ENCODE measurements around the gene SNAPC2.
"Not testable (repeated sequence)": the region's sequence is repeated elsewhere in the genome, so short reads cannot be mapped to it uniquely, and the experiment has no call there.

Gene SNAPC2

DNA sequence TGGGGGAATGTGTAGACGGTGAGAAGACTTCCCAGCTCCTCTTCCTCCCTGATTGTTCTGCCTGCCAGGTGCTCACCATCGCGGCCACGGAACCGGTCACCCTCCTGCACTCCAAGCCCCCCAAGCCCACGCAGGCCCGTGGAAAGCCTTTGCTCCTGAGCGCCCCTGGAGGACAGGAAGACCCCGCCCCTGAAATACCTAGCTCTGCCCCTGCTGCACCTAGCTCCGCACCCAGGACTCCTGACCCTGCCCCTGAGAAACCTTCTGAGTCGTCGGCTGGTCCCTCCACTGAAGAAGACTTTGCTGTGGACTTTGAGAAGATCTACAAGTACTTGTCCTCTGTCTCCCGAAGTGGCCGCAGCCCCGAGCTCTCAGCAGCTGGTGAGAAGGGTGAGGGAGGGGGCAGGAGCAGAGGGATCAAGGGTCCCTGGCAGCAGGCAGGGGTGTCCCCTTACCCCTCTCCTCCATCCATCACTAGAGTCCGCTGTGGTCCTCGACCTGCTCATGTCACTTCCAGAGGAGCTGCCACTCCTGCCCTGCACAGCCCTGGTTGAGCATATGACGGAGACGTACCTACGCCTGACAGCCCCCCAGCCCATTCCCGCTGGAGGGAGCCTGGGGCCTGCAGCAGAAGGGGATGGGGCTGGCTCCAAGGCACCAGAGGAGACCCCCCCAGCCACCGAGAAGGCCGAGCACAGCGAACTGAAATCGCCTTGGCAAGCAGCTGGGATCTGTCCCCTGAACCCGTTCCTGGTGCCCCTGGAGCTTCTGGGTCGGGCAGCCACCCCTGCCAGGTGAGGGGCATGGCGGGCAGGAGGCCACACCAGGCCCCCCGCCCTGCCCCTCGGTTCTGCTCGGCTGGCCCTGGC is 2.1 kb downstream of the SNAPC2 start:
- Mint-ChIP-seq H3K4me1 (ENCODE audit: low read depth) (peaks cover 31% of the 10 kb centered on the region), H3K4me3 (peak overlapping the region; percentile 21), H3K36me3 (ENCODE audit: low read depth) (no peaks in the 10 kb centered on the region), H3K27me3 (peaks cover 13% of the 10 kb centered on the region), H3K9me3 (no peaks in the 10 kb centered on the region), H3K27ac (no peak overlapping the region)

DNA sequence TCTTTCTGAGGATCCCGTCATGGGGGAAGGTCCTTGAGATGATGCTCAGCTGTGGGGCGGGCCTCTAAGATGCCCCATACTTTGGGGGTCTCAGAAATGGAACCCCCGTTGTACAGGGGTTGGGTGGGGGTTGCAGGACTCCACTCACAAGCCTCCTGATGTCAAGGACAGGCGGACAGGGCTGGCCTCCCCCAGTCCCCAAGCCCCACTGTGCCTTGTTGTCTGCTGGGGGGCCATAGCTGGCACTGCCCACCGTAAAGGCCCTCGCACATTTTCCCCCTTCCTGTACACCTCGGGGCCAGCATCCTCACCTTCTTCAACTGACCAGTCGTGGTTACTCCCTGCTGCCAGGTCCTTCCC is 2.7 kb downstream of the SNAPC2 start:
- no peak overlapping the region for H3K4me3 Mint-ChIP-seq
- peaks cover 30% of the 10 kb centered on the region for H3K4me1 Mint-ChIP-seq (ENCODE audit: low read depth)
- H3K9me3 Mint-ChIP-seq: no peaks in the 10 kb centered on the region
- H3K27ac Mint-ChIP-seq: no peak overlapping the region
- peaks cover 13% of the 10 kb centered on the region for H3K27me3 Mint-ChIP-seq
- H3K36me3 Mint-ChIP-seq (ENCODE audit: low read depth): no peaks in the 10 kb centered on the region

DNA sequence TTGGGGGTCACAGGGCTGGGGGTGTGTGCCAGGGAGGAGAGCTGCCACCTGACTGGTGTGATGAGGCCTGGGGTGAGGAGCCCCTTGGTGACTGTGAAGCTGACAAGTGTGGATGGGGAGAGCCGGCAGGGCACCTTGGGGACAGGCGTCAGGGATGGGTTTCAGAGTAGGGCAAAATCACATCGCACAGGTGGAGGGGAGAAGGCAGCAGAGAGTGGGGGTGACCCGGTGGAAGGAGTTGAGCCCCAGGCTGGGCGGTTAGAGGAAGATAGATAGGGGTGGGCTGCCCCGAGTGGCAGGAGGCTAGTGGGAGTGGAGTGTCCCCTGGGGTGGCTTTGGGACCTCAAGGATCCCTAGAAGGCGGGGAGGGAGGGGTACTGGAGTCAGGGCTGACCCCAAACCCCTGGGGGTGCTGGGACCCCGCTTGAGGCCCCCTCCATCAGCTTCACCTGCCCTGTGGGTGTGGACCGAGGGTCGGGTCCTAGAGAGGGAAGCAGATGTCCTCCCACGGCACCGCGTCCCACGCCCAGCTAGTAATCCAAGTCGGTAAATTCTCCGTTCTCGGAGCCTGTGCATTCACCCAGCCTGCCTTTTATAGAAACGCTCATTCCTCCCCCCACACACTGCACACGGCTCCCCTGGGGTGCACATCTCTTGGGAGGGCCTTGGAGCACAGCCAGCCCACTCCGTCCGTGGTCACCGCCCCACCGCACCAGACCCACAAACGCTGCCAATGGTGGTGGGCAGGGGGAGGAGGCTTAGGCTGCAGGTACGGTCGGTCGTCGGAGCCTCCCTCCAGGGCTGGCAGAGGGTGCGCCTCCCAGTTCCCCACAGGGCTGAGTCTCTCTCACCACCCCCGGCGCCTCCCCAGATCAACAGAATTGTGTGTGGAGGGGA is 3.4 kb downstream of the SNAPC2 start:
- H3K4me3 Mint-ChIP-seq: no peak overlapping the region
- H3K9me3 Mint-ChIP-seq: no peaks in the 10 kb centered on the region
- peaks cover 7% of the 10 kb centered on the region for H3K36me3 Mint-ChIP-seq (ENCODE audit: low read depth)
- peaks cover 6% of the 10 kb centered on the region for H3K27me3 Mint-ChIP-seq
- no peak overlapping the region for H3K27ac Mint-ChIP-seq
- peaks cover 29% of the 10 kb centered on the region for H3K4me1 Mint-ChIP-seq (ENCODE audit: low read depth)

DNA sequence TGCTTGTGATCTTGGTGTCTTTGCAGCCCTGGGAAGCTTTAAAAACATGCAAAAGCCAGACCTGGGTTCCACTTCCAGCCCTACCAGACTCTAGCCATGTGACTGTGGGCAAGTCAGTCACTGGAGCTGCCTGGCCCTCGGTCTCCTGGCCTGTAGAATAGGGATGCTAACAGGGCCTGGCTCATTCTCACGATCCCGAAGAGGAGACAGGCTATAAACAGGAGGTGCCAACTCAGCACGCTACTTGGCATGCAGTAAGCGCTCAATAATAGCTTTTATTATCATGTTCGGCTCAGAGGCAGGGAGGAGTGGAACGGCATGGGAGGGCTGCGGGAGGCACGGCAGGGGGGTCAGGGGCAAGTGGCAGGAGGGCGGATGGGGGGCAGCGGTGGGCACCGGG is 4.1 kb downstream of the SNAPC2 start:
- H3K9me3 Mint-ChIP-seq: no peaks in the 10 kb centered on the region
- peaks cover 36% of the 10 kb centered on the region for H3K4me1 Mint-ChIP-seq (ENCODE audit: low read depth)
- H3K4me3 Mint-ChIP-seq: no peak overlapping the region
- peaks cover 5% of the 10 kb centered on the region for H3K27me3 Mint-ChIP-seq
- H3K27ac Mint-ChIP-seq: peak overlapping the region; percentile 11
- H3K36me3 Mint-ChIP-seq (ENCODE audit: low read depth): peaks cover 12% of the 10 kb centered on the region

DNA sequence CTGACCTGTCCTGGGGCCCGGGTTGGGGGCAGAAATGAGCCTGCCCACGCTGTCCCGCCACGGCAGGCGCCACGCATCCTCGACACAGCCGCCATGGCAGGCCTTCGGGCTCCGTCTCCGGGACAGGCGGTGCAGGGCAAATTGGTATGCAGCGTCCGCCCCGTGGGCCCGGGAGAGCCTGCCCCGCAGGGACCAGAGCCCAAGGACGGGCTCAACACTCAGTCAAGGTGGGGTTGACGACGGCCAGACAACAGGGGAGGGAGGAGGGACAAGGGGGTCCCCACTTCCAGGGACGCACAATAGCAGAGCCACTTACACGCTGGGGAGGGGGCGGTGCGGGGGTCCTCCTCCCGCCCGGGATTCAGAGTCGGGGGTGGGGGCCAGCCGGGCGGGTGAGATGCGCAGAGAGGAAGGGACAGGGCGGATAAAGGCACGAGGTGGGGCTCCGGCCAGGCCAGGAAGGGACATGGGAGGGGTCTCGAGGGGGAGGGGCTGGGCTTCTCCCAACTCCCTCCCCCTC is 4.6 kb downstream of the SNAPC2 start:
- peaks cover 12% of the 10 kb centered on the region for H3K36me3 Mint-ChIP-seq (ENCODE audit: low read depth)
- no peak overlapping the region for H3K27ac Mint-ChIP-seq
- H3K27me3 Mint-ChIP-seq: peaks cover 2% of the 10 kb centered on the region
- no peaks in the 10 kb centered on the region for H3K9me3 Mint-ChIP-seq
- no peak overlapping the region for H3K4me3 Mint-ChIP-seq
- peaks cover 37% of the 10 kb centered on the region for H3K4me1 Mint-ChIP-seq (ENCODE audit: low read depth)

DNA sequence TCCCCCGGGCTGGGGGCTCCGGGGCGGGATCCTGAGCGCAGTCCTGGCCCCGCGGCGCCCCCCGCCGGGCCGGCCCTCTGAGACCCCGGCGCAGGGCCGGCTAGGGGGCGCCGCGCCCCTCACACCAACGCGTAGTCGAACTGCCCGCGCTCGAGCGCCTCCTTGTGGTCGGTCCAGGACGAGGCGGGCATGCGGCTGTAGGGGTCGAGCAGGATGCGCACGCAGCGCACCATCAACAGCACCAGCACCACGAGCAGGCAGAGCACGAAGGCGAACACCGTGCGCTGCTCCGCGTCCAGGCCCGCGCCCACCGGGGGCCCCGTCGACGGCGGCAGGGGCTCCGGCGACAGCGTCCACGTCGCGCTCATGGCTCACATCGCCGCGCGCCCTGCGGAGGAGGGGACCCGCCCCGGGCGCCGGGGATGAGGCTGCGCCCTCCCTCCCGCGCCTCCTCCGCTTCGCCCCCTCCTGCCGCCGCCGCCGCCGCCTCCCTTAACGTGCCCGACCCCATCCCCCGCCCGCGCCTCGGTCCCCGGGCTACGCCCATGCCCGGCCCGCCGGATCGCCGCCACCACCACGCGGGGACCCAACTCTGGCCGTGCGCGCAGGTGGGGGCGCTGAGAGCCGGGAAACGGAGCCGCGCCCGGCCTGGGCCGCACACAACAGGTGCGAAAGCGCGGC is 5.2 kb downstream of the SNAPC2 start:
- H3K36me3 Mint-ChIP-seq (ENCODE audit: low read depth): peaks cover 13% of the 10 kb centered on the region
- no peak overlapping the region for H3K27ac Mint-ChIP-seq
- peak overlapping the region; percentile 76 for H3K4me3 Mint-ChIP-seq
- H3K4me1 Mint-ChIP-seq (ENCODE audit: low read depth): peaks cover 38% of the 10 kb centered on the region
- no peaks in the 10 kb centered on the region for H3K27me3 Mint-ChIP-seq
- no peaks in the 10 kb centered on the region for H3K9me3 Mint-ChIP-seq

DNA sequence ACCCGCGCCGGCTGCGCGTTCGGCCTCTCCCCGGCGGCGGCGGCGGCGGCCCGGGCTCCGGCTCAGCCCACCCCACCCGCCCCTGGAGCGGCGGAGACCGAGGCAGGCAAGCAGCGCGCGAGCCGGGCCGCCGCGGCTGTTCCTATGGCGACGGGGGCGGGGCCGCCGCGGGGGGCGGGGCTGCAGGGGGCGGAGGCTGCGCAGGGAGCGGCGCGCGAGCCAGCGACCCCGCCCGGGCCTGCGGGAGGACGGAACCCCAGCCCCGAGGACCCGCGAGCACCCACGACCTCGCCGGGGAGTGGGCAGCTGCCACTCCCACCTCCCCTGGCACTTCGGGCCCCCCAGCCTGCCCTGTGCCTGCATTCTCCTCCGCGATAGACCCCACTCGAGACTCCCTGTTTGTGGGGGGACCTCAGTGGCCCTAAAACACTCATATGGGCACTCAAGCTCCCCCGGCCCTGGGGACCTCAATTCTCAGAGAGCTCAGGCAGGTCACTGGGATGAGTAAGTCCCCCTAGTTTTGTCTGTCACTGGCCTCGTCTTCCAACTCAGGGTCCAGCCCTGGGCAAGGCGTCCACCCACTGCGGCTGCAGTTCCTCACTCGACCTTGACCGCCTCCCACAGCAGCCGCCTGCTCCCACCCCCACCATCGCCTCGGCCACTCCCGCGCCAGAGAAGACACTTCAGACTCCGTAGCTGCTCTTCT is 6.0 kb downstream of the SNAPC2 start, which contains the start of gene CTXN1:
Gene CTXN1, minus strand, starts transcription at position 115 of the 706 bp plus-strand sequence. CDS start 597 bp downstream, outside the sequence.
- H3K27ac Mint-ChIP-seq: no peak within 1 kb of the TSS
- peaks cover 22% of the 10 kb centered on the region for H3K36me3 Mint-ChIP-seq (ENCODE audit: low read depth)
- no peaks in the 10 kb centered on the region for H3K9me3 Mint-ChIP-seq
- peaks cover 34% of the 10 kb centered on the region for H3K4me1 Mint-ChIP-seq (ENCODE audit: low read depth)
- peak within 1 kb of the TSS; percentile 76 for H3K4me3 Mint-ChIP-seq
- no peaks in the 10 kb centered on the region for H3K27me3 Mint-ChIP-seq

DNA sequence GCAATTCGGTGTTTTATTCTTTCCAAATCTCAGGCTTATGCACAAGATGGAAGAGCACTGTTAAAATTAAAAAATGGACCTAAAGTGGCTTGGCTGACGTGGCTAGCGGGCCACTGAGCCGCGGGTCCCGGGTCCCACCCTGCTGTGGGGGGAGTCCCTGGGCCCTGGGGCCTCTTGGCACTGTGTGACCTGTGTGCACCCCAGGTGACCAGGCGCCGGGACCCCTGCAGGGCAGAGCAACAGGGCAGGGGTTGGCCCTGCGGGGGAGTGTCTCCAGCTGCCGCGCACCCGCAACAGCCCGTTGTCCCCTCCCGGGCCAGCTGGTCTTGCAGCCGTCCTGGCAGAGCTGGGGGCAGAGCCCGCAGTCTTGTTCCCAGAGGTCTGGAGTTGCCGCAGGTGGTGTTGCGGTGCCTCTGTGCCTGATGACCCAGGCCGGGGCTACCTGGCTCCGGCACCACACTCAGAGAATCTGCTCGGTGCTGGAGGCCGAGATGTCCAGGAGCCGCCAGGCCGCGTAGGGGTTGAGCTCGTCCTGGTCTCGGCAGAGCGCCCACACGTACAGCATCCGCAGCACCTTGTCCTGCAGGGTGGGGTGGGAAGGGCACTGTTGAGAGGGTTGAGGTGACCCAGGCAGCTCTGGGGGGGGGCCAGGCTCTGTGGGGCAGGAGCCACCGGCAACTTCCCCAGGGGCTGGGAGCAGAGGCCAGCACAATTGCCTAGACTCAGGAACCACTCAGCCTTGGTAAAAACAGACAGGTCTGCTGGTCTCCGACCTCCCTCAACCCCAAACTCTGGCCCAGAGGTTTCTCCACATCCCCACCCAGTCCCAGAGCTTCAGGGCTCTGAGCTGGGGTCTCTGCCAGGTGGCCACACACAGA is 6.8 kb downstream of the SNAPC2 start:
- no peaks in the 10 kb centered on the region for H3K27me3 Mint-ChIP-seq
- no peak overlapping the region for H3K27ac Mint-ChIP-seq
- peaks cover 32% of the 10 kb centered on the region for H3K4me1 Mint-ChIP-seq (ENCODE audit: low read depth)
- peak overlapping the region; percentile 57 for H3K4me3 Mint-ChIP-seq
- no peaks in the 10 kb centered on the region for H3K9me3 Mint-ChIP-seq
- H3K36me3 Mint-ChIP-seq (ENCODE audit: low read depth): peaks cover 22% of the 10 kb centered on the region

DNA sequence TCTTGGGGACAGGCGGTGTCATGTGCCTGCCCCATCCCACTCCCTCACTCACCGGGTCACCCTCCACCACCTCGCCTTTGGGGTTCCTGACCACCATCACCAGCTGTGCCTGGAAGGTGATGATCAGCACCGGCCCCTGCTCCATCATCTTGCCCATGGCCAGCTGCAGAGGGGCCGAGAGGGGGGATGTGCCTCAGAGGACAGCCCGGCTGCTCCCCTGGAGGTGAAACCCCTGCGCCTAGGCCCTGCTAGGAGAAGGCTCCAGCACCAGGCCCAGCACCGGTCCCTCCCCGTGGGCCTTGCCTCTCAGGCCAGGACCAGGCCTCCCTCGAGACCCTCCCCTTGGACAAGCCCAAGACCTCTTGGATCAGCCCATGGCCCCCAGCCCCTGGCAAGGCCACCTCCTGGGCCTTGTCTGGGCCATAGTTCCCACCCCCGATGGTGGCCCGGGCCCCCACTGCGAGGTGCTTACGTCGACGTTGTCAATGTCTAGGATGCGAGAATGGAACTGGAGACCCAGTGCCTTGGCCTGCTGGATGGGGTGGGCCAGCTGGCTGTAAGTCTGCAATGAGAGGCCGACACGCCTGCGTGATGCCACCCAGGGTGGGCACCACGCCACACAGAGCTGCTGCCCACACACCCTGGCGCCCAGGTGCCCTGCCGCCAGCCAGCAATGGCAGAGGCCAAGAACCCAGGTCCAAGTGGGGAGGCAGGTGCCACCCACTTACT is 7.6 kb downstream of the SNAPC2 start:
- peaks cover 32% of the 10 kb centered on the region for H3K4me1 Mint-ChIP-seq (ENCODE audit: low read depth)
- no peak overlapping the region for H3K27ac Mint-ChIP-seq

DNA sequence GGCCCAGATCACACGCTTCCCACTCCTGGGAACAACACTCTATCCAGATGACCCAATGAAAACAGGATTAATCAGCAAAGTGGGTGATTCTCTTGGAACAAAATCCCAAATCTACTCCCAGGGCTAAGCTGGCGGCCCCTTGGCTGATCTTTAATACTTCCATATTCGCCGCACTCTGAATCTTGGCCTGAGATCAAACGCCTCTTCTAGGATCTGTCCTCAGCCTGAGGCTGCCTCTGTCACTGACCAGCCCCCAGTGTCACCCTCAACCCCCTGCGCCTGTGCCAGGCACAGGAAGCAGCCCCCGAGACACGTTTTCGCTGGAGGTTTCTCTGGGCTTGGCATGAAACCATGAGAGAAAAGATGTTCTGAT is 8.2 kb downstream of the SNAPC2 start:
- peak overlapping the region; percentile 33 for H3K4me3 Mint-ChIP-seq
- no peaks in the 10 kb centered on the region for H3K27me3 Mint-ChIP-seq
- peaks cover 27% of the 10 kb centered on the region for H3K36me3 Mint-ChIP-seq (ENCODE audit: low read depth)
- peak overlapping the region; percentile 17 for H3K27ac Mint-ChIP-seq
- peaks cover 32% of the 10 kb centered on the region for H3K4me1 Mint-ChIP-seq (ENCODE audit: low read depth)
- no peaks in the 10 kb centered on the region for H3K9me3 Mint-ChIP-seq

More for the DNA sequence above, 7.6 kb downstream of the SNAPC2 start:
- Mint-ChIP-seq H3K27me3 (no peaks in the 10 kb centered on the region), H3K9me3 (no peaks in the 10 kb centered on the region), H3K4me3 (no peak overlapping the region), H3K36me3 (ENCODE audit: low read depth) (peaks cover 25% of the 10 kb centered on the region)

DNA sequence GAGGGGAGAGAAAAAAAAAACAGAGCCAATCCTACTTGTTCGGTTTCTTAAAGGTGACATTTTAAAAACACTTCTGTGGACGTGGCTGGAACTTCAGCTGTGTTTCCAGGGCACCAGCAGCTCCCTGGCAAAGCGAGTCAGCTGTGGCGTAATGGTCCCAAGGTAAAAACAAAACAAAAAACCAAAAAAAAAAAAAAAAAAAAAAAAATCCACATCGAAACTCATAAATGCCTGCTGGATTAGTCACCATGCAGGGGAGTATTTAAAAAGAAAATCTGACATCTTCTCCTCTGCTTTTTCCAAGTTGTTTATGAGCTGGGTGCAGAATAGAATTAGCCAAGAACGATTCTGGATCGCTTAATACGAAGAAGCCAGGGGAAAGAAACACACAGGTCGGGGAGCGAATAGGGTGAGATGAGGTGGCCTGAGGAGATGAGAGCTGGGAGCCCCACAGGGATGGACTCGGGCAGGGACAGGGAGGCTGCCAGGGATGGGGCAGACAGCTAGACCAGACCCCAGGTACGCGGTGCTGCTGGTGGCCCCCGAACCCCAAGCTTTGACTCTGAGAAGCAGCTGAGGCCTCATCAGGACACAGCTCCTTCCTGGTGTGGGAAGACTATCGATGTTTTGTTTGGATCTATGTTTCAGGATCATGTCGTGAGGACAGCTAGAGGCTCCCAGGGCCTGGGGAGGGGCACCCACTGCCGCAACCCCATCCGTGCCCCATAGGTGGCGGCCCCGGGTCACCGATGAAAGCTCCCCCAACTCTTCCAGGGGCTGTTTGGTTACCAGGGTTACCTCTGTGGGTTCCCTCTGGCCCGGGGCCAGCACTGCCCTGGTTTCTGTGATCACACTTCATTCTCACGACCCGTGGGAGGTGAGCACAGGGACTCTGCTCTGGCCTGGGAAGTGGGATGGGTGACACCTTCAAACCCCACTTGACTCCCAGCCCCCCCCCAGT is 8.9 kb downstream of the SNAPC2 start:
- Mint-ChIP-seq H3K4me3 (no peak overlapping the region), H3K36me3 (ENCODE audit: low read depth) (peaks cover 31% of the 10 kb centered on the region), H3K9me3 (no peaks in the 10 kb centered on the region), H3K27me3 (no peaks in the 10 kb centered on the region), H3K27ac (peak overlapping the region; percentile 67), H3K4me1 (ENCODE audit: low read depth) (peaks cover 32% of the 10 kb centered on the region)

DNA sequence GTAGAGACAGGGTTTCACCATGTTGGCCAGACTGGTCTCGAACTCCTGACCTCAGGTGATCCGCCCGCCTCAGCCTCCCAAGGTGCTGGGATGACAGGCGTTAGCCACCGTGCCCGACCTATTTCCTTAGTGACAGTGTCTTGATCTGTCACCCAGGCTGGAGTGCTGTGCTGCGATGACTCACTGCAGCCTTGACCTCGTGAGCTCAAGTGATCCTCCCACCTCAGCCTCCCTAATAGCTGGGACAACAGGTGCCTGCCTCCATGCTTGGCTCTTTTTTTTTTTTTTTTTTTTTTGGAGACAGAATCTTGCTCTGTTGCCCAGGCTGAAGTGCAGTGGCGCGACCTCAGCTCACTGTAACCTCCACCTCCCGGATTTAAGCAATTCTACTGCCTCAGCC is 9.9 kb downstream of the SNAPC2 start:
- H3K4me1 Mint-ChIP-seq (ENCODE audit: low read depth): peaks cover 32% of the 10 kb centered on the region

More for the DNA sequence above, 9.9 kb downstream of the SNAPC2 start:
- not testable (repeated sequence) for H3K4me3 Mint-ChIP-seq, H3K27me3 Mint-ChIP-seq, H3K27ac Mint-ChIP-seq, H3K9me3 Mint-ChIP-seq
- H3K36me3 Mint-ChIP-seq (ENCODE audit: low read depth): peaks cover 34% of the 10 kb centered on the region
